ENCODE measurements around the gene GPR39.

Gene GPR39

GRCh38 chr2:132414081-132414480, 2.5 kb upstream of the GPR39 start:
- no peak for DNase-seq (ENCODE audit: low spot score)

GRCh38 chr2:132415256-132415914, 1.2 kb upstream of the GPR39 start:
- DNase-seq (ENCODE audit: low spot score) = no peak

GRCh38 chr2:132415915-132416722, 486 bp upstream of the GPR39 start:
- peak; percentile 85 for DNase-seq (ENCODE audit: low spot score)

- no peak for DNase-seq (ENCODE audit: low spot score)
Measured at GRCh38 chr2:132417430-132418035, 928 bp downstream of the GPR39 start.

GRCh38 chr2:132419235-132419634, 2.6 kb downstream of the GPR39 start:
- DNase-seq (ENCODE audit: low spot score) = no peak

- no peak for DNase-seq (ENCODE audit: low spot score)
Measured at GRCh38 chr2:132419941-132420340, 3.3 kb downstream of the GPR39 start.

GRCh38 chr2:132420816-132421805, 4.5 kb downstream of the GPR39 start:
- no peak for DNase-seq (ENCODE audit: low spot score)

GRCh38 chr2:132422736-132423135, 6.1 kb downstream of the GPR39 start:
- DNase-seq (ENCODE audit: low spot score) = no peak

- DNase-seq (ENCODE audit: low spot score) = no peak
Measured at GRCh38 chr2:132424526-132425121, 8.0 kb downstream of the GPR39 start.

GRCh38 chr2:132426033-132426432, 9.4 kb downstream of the GPR39 start:
- DNase-seq (ENCODE audit: low spot score) = no peak

GRCh38 chr2:132426656-132427055, 10.1 kb downstream of the GPR39 start:
- no peak for DNase-seq (ENCODE audit: low spot score)

- no peak for DNase-seq (ENCODE audit: low spot score)
Measured at GRCh38 chr2:132429351-132429750, 12.7 kb downstream of the GPR39 start.

- no peak for DNase-seq (ENCODE audit: low spot score)
Measured at GRCh38 chr2:132429941-132430573, 13.5 kb downstream of the GPR39 start.

- DNase-seq (ENCODE audit: low spot score) = no peak
Measured at GRCh38 chr2:132430895-132431294, 14.3 kb downstream of the GPR39 start.

GRCh38 chr2:132437852-132438669, 21.5 kb downstream of the GPR39 start:
- no peak for DNase-seq (ENCODE audit: low spot score)

GRCh38 chr2:132438691-132439090, 22.1 kb downstream of the GPR39 start:
- peak; percentile 82 for DNase-seq (ENCODE audit: low spot score)

- no peak for DNase-seq (ENCODE audit: low spot score)
Measured at GRCh38 chr2:132439703-132440398, 23.2 kb downstream of the GPR39 start.

GRCh38 chr2:132441051-132441450, 24.4 kb downstream of the GPR39 start:
- no peak for DNase-seq (ENCODE audit: low spot score)

GRCh38 chr2:132442278-132442677, 25.7 kb downstream of the GPR39 start:
- DNase-seq (ENCODE audit: low spot score) = no peak

- no peak for DNase-seq (ENCODE audit: low spot score)
Measured at GRCh38 chr2:132443106-132443505, 26.5 kb downstream of the GPR39 start.
